ENCODE data around the gene SOBP. TPM values are rescaled to one million over a fixed set of nuclear protein-coding genes. Genes with fewer than 3 reads are reported as not detected.

Gene SOBP
- total RNA-seq, 1 experiment from 2014 or later: 1.7 TPM

DNA sequence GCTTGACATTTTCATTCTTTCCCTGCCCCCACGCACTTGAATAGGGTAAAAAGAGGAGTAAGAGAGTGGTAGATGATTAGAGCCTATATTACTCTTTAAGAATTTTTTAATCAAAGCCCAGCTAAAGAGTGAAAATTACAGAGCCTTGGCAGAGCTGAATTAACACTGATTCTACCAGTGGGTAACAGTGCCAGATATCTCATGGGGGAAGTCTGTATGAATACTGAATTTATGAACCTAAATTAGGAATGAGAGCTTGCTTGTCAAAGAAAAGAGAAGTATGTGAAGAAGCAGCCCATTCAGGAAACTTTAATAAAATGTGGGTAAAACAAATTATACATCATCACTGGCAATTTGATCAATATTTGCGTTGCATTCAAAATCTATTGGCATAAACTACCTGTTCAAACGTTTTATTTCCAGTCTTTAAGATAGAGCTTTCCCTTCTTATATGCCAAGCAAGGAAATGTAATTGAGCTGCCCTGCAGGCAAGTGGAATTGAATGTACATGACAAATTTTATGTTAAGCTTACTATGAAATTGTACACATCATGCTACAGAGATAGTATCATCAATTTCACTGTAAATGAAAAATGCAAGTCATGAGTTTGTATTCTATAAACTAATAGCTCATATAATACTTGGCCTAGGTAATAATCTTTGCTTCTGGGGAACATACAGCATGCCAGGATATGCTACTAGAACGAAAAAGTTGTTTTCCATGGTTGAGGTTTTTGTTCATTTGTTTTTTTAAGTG lies 14.5 kb downstream of the SOBP start:
- no TSS peak for BruUV-seq (replicated peaks)
- Mint-ChIP-seq H3K36me3 (ENCODE audit: insufficient read depth, unreplicated experiment) (no peaks in the 10 kb centered on the region), H3K9me3 (ENCODE audit: low read depth, unreplicated experiment) (no peaks in the 10 kb centered on the region), H3K27ac (ENCODE audit: unreplicated experiment) (no peak overlapping the region), H3K4me1 (ENCODE audit: low read depth, unreplicated experiment) (peaks cover 2% of the 10 kb centered on the region), H3K27me3 (ENCODE audit: unreplicated experiment) (no peaks in the 10 kb centered on the region), H3K4me3 (ENCODE audit: low read depth, unreplicated experiment) (no peak overlapping the region)
- TF ChIP-seq CTCF (IDR thresholded peaks at IDR 0.05; ENCODE audit: unreplicated experiment): no peak
- CTCF ChIA-PET: no interaction called here
- no peak for DNase-seq
- intact Hi-C loops (cut with micrococcal nuclease; ENCODE audit: unreplicated experiment): no loop called here

- Mint-ChIP-seq H3K9me3 (ENCODE audit: low read depth, unreplicated experiment) (no peaks in the 10 kb centered on the region), H3K4me3 (ENCODE audit: low read depth, unreplicated experiment) (no peak overlapping the region), H3K27me3 (ENCODE audit: unreplicated experiment) (no peaks in the 10 kb centered on the region), H3K27ac (ENCODE audit: unreplicated experiment) (no peak overlapping the region), H3K36me3 (ENCODE audit: insufficient read depth, unreplicated experiment) (no peaks in the 10 kb centered on the region), H3K4me1 (ENCODE audit: low read depth, unreplicated experiment) (peaks cover 13% of the 10 kb centered on the region)
- TF ChIP-seq CTCF (IDR thresholded peaks at IDR 0.05; ENCODE audit: unreplicated experiment): no peak
- intact Hi-C loops (cut with micrococcal nuclease; ENCODE audit: unreplicated experiment): no loop called here
- DNase-seq: peak; percentile 77
- CTCF ChIA-PET: no interaction called here
- no TSS peak for BruUV-seq (replicated peaks)
Measured at GRCh38 chr6:107506145-107506544, 16.2 kb downstream of the SOBP start.

- H3K36me3 Mint-ChIP-seq (ENCODE audit: insufficient read depth, unreplicated experiment): no peaks in the 10 kb centered on the region
- no peaks in the 10 kb centered on the region for H3K9me3 Mint-ChIP-seq (ENCODE audit: low read depth, unreplicated experiment)
- intact Hi-C loops (cut with micrococcal nuclease; ENCODE audit: unreplicated experiment): no loop called here
- no peak overlapping the region for H3K27ac Mint-ChIP-seq (ENCODE audit: unreplicated experiment)
- peak; percentile 15 for DNase-seq
- H3K27me3 Mint-ChIP-seq (ENCODE audit: unreplicated experiment): no peaks in the 10 kb centered on the region
- BruUV-seq (replicated peaks): no TSS peak
- H3K4me1 Mint-ChIP-seq (ENCODE audit: low read depth, unreplicated experiment): peaks cover 13% of the 10 kb centered on the region
- TF ChIP-seq CTCF (IDR thresholded peaks at IDR 0.05; ENCODE audit: unreplicated experiment): no peak
- H3K4me3 Mint-ChIP-seq (ENCODE audit: low read depth, unreplicated experiment): no peak overlapping the region
- CTCF ChIA-PET: interaction anchor here (1.3 kb wide), 1 partner anchor 30 kb away, joined by 3 read pairs; no protein-coding TSS in a partner anchor
Measured at GRCh38 chr6:107509506-107509905, 19.6 kb downstream of the SOBP start.

- DNase-seq: no peak
- H3K27ac Mint-ChIP-seq (ENCODE audit: unreplicated experiment): peak overlapping the region; percentile 44
- no peak for TF ChIP-seq CTCF (IDR thresholded peaks at IDR 0.05; ENCODE audit: unreplicated experiment)
- CTCF ChIA-PET: interaction anchor here (1.3 kb wide), 1 partner anchor 30 kb away, joined by 3 read pairs; no protein-coding TSS in a partner anchor
- no peaks in the 10 kb centered on the region for H3K36me3 Mint-ChIP-seq (ENCODE audit: insufficient read depth, unreplicated experiment)
- intact Hi-C loops (cut with micrococcal nuclease; ENCODE audit: unreplicated experiment): no loop called here
- no peaks in the 10 kb centered on the region for H3K27me3 Mint-ChIP-seq (ENCODE audit: unreplicated experiment)
- H3K4me1 Mint-ChIP-seq (ENCODE audit: low read depth, unreplicated experiment): peaks cover 13% of the 10 kb centered on the region
- H3K9me3 Mint-ChIP-seq (ENCODE audit: low read depth, unreplicated experiment): no peaks in the 10 kb centered on the region
- BruUV-seq (replicated peaks): no TSS peak
- H3K4me3 Mint-ChIP-seq (ENCODE audit: low read depth, unreplicated experiment): no peak overlapping the region
Measured at GRCh38 chr6:107510108-107510507, 20.2 kb downstream of the SOBP start.

All from Calu3 (cell line).